GM21737 (cell line): ENCODE data around the gene ULK4.
"Not testable (repeated sequence)": the region's sequence is repeated elsewhere in the genome, so short reads cannot be mapped to it uniquely, and the experiment has no call there.

Source experiments
- ATAC-seq: cut with Tn5 transposase; IDR thresholded peaks from one replicate; pipeline ENCODE4 v1.9.1; 2021; ENCODE audit warnings: mild to moderate bottlenecking, moderate library complexity; ENCODE audit not compliant: unreplicated experiment

The ULK4 gene

GRCh38 chr3:41457176-41457575 lies 504.7 kb downstream of the ULK4 start:
- ATAC-seq: no peak

- no peak for ATAC-seq
Measured at GRCh38 chr3:41456162-41456561, 505.7 kb downstream of the ULK4 start.

GRCh38 chr3:41453618-41454017 lies 508.3 kb downstream of the ULK4 start:
- ATAC-seq: not testable (repeated sequence)

GRCh38 chr3:41450416-41451231 lies 511.3 kb downstream of the ULK4 start:
- no peak for ATAC-seq

GRCh38 chr3:41448396-41448795 lies 513.5 kb downstream of the ULK4 start:
- no peak for ATAC-seq

- no peak for ATAC-seq
Measured at GRCh38 chr3:41447701-41448100, 514.2 kb downstream of the ULK4 start.

- ATAC-seq: not testable (repeated sequence)
Measured at GRCh38 chr3:41446316-41446715, 515.6 kb downstream of the ULK4 start.

- ATAC-seq: no peak
Measured at GRCh38 chr3:41441568-41441967, 520.3 kb downstream of the ULK4 start.

- no peak for ATAC-seq
Measured at GRCh38 chr3:41441139-41441538, 520.8 kb downstream of the ULK4 start.

- no peak for ATAC-seq
Measured at GRCh38 chr3:41436983-41437382, 524.9 kb downstream of the ULK4 start.

- ATAC-seq: no peak
Measured at GRCh38 chr3:41434781-41435180, 527.1 kb downstream of the ULK4 start.

GRCh38 chr3:41431386-41431785 lies 530.5 kb downstream of the ULK4 start:
- ATAC-seq: no peak

GRCh38 chr3:41430886-41431285 lies 531.0 kb downstream of the ULK4 start:
- no peak for ATAC-seq

GRCh38 chr3:41430391-41430790 lies 531.5 kb downstream of the ULK4 start:
- ATAC-seq: no peak

GRCh38 chr3:41426485-41426884 lies 535.4 kb downstream of the ULK4 start:
- ATAC-seq: no peak

- no peak for ATAC-seq
Measured at GRCh38 chr3:41424543-41425300, 537.2 kb downstream of the ULK4 start.

- no peak for ATAC-seq
Measured at GRCh38 chr3:41419809-41420208, 542.1 kb downstream of the ULK4 start.

GRCh38 chr3:41418961-41419691 lies 542.8 kb downstream of the ULK4 start:
- ATAC-seq: no peak

GRCh38 chr3:41417574-41417973 lies 544.3 kb downstream of the ULK4 start:
- ATAC-seq: no peak

GRCh38 chr3:41411065-41411464 lies 550.8 kb downstream of the ULK4 start:
- ATAC-seq: no peak

GRCh38 chr3:41405466-41405865 lies 556.4 kb downstream of the ULK4 start:
- no peak for ATAC-seq

- no peak for ATAC-seq
Measured at GRCh38 chr3:41404582-41404981, 557.3 kb downstream of the ULK4 start.
